ENCODE data around the gene RNF183.

RNF183 gene

DNA sequence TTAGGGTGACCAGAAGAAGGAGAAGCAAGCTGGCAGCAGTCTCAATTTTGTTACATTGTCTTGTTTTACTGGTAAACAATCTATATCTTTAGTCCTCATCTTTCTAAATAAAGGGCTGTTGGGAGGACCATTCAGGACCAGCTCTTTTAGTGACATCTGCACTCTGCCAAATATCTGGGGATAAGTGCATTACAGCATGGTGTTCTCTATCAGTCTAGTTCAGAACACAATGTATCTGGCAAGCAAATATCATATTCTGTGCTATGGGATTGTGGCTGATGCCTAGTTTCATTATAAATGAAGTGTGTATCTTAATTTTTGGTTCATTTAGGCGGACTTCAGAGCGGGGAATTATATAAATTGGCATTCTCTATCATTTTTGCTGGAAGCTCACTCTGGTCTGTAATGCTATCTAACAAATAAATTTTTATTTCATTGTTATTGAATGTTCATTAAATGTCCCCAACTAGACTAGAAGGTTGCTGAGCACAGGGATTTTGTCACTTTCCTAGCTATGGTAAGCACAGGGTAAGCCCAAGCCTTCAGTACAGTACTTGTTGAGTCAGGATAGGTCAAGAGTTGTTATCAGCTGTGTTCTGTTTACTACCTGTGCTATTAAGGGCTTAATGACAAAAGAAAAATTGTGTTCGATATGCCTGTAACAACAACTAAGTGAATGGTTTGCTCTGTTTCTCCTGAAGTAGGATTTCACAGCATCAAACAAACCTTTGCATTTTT is 25.0 kb upstream of the RNF183 start:
- no peaks in the 10 kb centered on the region for H3K27me3 ChIP-seq (replicated peaks; ENCODE audit: control insufficient read depth, insufficient read depth, low read length)
- DNase-seq (ENCODE audit: extremely low read depth, insufficient read length): no peak
- H3K4me3 ChIP-seq (replicated peaks; ENCODE audit: low read depth, low read length): no peak overlapping the region
- no peak for TF ChIP-seq CTCF (IDR thresholded peaks at IDR 0.05; ENCODE audit: insufficient read depth, low read length, poor library complexity, severe bottlenecking)
- H3K36me3 ChIP-seq (ENCODE audit: control insufficient read depth, insufficient read depth, low read length): no peaks in the 10 kb centered on the region

GRCh38 chr9:113326230-113326629 is 23.1 kb upstream of the RNF183 start:
- Histone ChIP-seq H3K4me3 (replicated peaks; ENCODE audit: low read depth, low read length) (no peak overlapping the region), H3K36me3 (ENCODE audit: control insufficient read depth, insufficient read depth, low read length) (no peaks in the 10 kb centered on the region), H3K27me3 (replicated peaks; ENCODE audit: control insufficient read depth, insufficient read depth, low read length) (no peaks in the 10 kb centered on the region; the same call in 1 of the 2 replicates)
- no peak for DNase-seq (ENCODE audit: extremely low read depth, insufficient read length)
- TF ChIP-seq CTCF (IDR thresholded peaks at IDR 0.05; ENCODE audit: insufficient read depth, low read length, poor library complexity, severe bottlenecking): no peak

DNA sequence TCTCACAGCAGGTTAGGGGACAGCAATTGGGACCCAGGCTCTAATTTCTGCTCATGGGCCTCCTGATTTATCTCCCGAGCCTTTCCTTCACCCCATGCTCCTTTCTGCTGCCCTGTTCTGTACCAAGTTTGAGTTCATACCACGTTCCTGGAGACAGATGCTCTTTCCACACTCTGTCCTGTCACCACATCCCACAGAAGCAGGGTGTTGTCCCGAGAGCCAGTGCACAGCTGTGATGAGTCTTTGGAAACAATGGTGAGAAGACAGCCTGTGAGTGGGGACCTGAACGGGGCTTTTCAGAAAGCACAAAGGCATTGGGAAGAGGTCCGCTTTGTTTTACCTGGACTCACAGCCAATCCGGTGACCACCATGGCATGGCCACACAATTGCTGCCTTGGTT is 19.5 kb upstream of the RNF183 start:
- H3K4me3 ChIP-seq (replicated peaks; ENCODE audit: low read depth, low read length): no peak overlapping the region
- DNase-seq (ENCODE audit: extremely low read depth, insufficient read length): no peak
- H3K36me3 ChIP-seq (ENCODE audit: control insufficient read depth, insufficient read depth, low read length): no peaks in the 10 kb centered on the region
- no peak for TF ChIP-seq CTCF (IDR thresholded peaks at IDR 0.05; ENCODE audit: insufficient read depth, low read length, poor library complexity, severe bottlenecking)
- H3K27me3 ChIP-seq (replicated peaks; ENCODE audit: control insufficient read depth, insufficient read depth, low read length): no peaks in the 10 kb centered on the region; the same call in 1 of the 2 replicates

DNA sequence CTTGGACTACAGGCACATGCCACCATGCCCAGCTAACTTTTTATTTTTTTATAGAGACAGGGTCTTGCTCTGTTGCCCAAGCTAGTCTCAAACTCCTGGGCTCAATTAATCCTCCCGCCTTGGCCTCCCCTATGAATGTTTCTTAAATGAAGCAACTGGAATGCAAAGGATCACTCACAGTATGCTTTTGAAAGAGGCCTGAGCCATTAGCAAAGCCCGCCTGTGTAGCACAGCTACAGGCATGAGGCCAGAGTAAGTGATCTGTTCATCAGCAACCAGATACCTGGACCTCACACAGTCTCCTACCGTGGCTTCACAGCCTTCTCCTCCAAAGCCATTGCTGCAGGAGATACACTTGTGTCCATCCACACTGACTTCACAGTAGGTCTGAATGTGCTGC is 16.9 kb upstream of the RNF183 start:
- Histone ChIP-seq H3K27me3 (replicated peaks; ENCODE audit: control insufficient read depth, insufficient read depth, low read length) (no peaks in the 10 kb centered on the region; the same call in 1 of the 2 replicates), H3K4me3 (replicated peaks; ENCODE audit: low read depth, low read length) (no peak overlapping the region), H3K36me3 (ENCODE audit: control insufficient read depth, insufficient read depth, low read length) (no peaks in the 10 kb centered on the region)
- DNase-seq (ENCODE audit: extremely low read depth, insufficient read length): no peak
- no peak for TF ChIP-seq CTCF (IDR thresholded peaks at IDR 0.05; ENCODE audit: insufficient read depth, low read length, poor library complexity, severe bottlenecking)

DNA sequence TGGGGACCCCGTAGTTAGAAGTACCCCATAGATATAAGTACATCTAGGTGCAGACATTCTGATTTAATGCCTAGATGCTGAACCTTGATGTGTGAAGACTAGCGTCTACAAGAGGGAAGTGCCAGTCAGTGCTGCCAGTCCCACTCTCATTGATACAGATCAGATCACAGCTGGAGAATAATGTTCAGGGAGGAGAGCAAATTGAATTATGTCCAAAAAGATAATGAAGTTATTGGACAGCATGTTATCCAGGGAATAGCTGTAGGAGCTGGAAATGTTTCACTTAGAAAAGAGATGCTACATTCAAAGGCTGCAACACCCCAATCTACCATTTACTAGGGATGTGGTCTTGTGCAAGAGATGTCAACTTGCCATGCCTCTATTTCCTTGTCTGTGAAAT is 15.9 kb upstream of the RNF183 start:
- H3K36me3 ChIP-seq (ENCODE audit: control insufficient read depth, insufficient read depth, low read length): no peaks in the 10 kb centered on the region
- no peaks in the 10 kb centered on the region; the same call in 1 of the 2 replicates for H3K27me3 ChIP-seq (replicated peaks; ENCODE audit: control insufficient read depth, insufficient read depth, low read length)
- TF ChIP-seq CTCF (IDR thresholded peaks at IDR 0.05; ENCODE audit: insufficient read depth, low read length, poor library complexity, severe bottlenecking): no peak
- DNase-seq (ENCODE audit: extremely low read depth, insufficient read length): no peak
- H3K4me3 ChIP-seq (replicated peaks; ENCODE audit: low read depth, low read length): no peak overlapping the region
